Mesenteric fat pad (tissue), 1 donor: ENCODE measurements around the gene TCEANC. TPM values are rescaled to one million over a fixed set of nuclear protein-coding genes. Genes with fewer than 3 reads are reported as not detected.
A peak's percentile ranks its signal among the peaks of the same experiment; 100 is the strongest.
"Not testable (repeated sequence)": the region's sequence is repeated elsewhere in the genome, so short reads cannot be mapped to it uniquely, and the experiment has no call there.

Source experiments
- DNase-seq: peaks from one replicate; pipeline ENCODE4 v3.0.0-alpha.2; 2020; ENCODE audit warnings: low spot score
- long read RNA-seq: library from polyadenylated mRNA; unstranded; transcript quantifications from one replicate; pipeline ENCODE4 v2.0.0, GENCODE V29; 2020
- total RNA-seq: library from RNA; stranded (reverse); fragmentation: NEBNext Ultra II Directional; extraction: Animal tissue kit (Norgen Biotek cat#: 25700); gene quantifications from one replicate; pipeline ENCODE4 v1.2.1, GENCODE V29; 2021
- donor health status: DM: yes; HTN: yes; CAD: no.

The TCEANC gene, protein sequence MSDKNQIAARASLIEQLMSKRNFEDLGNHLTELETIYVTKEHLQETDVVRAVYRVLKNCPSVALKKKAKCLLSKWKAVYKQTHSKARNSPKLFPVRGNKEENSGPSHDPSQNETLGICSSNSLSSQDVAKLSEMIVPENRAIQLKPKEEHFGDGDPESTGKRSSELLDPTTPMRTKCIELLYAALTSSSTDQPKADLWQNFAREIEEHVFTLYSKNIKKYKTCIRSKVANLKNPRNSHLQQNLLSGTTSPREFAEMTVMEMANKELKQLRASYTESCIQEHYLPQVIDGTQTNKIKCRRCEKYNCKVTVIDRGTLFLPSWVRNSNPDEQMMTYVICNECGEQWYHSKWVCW
- total RNA-seq, result 2.9 TPM
- long read RNA-seq, partial matches to known transcripts, result 0 of 2 reads
- long read RNA-seq, other reads (novel, unspliced or antisense), result 2 of 2 reads

DNA sequence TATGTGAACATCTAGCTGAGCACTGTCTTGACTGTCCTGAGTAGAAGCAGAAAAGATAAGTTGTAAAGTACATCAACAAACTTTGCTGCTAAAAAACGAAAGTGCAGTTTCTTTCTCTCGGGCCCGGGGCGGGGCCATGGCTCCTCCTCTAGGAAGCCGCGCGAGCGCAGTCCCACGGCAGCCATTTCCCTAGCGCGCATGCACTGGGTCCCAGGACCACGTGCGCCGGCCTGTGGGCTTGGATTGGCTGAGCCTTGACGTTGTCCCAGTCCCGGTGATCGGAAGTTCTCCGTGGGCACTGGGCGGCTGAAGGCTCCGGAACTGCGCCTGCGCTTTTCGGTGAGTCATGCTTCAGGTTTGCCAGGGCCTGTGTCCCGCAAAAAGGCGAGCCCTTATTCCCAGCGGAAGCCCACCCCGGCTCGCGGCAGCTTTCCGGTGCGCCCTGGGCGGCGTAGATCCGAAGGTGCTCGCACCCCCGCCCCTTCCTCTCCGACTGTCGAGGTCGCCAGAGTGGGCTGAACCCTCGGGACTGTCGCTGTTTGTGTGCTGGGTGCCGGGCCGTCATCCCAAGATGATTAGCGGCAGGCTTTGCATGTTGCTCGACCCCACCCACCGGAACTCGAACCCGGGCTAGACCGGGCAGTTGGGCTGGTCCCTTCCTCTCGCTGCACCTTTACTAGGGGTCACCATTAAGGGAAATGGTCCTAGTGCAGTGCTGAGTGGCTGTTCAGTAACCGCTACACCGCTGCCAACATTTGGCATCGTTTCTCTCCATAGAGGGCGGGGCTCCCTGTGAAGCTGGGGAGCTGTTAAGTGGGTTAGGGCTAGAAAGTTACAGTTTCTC lies at the start of gene TCEANC:
Gene TCEANC (plus strand): TSS at position 292 of the 844 bp plus-strand sequence. CDS start 9,368 bp downstream, outside the sequence.
- DNase-seq, result peak; percentile 98

DNA sequence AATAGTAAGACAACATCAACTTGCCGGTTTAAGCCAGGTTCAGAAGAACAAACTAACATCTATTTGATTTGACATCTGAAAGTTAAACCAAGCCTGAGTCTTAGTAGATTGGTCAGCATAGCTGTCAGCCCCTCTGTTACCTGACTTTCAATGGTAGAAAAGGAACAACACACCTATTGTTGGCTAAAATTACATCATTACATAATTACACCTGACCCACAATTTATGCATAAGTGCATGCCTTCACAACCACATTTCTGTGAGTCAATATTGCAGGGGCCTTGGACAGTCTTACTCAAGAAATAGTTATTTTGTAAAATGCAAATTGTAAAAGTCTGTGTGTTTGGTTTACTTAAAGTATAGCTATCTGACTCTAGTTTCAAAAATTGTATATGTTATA lies 47.3 kb upstream of the TCEANC start:
- DNase-seq, result no peak

DNA sequence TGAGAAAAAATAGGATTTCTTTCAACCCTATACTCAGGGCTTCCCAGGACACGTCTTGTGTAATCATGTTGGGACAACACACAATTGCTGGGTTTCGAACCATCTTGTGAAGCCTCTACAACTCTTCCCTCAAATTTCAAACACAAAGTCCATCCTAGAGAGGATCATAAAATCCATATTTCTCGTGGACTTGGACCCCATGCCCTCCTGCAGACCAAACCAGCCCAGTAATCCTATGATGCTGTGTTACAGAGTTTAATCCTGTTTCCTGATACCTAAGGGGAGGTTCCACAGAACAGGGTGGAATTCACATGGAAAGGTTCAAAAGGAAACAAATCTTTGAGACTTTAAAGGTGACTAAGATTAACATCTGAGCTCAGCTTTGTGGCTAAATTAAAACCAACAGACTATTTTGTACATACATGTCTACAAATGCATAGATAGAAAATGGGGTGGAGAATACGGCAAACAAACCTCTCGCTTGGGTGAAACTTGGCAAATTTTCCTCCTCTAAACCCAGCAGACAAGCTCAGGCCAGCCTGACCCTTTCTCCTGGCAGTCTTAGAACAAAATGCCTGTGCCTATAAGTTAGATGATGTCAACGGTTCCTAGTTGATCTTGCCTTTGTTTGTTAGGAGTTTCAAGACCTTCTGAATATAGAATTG lies 45.5 kb upstream of the TCEANC start:
- no peak for DNase-seq

DNA sequence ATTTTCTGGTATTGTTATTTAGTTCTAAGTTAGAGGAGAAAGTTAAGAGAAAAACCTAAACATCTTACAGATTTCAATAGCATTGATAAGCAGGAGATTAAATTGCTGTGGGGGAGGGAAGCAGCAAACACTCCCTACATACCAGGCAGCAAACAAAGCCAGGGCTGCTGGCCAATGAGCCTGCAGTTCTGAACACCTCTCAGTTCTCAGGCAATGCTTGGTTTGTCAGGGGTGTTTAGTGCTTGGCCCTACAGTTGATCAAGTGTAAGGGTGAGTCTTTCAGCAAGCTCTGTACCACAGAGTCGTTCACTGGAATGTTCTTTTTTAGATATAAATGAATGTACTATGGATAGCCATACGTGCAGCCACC lies 45.0 kb upstream of the TCEANC start:
- no peak for DNase-seq

DNA sequence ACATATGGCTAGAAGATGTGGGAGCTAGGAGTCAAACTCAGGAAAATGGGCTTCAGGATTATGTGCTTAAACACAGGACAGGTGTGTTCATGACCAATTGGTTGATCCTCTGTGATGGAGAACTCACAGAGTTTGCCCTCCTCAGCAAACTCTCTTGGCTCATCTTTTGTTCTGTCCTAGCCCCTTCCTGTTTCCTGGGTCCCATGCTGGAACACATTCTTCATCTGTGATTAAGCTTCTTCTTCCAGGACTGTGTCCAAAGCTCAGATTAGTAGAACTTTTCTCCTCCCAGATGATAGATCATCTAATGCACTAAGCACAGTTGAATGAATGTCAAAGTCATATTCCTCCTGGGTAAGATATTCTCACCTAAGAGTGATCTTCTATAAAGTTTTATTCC lies 38.8 kb upstream of the TCEANC start:
- DNase-seq, result no peak

DNA sequence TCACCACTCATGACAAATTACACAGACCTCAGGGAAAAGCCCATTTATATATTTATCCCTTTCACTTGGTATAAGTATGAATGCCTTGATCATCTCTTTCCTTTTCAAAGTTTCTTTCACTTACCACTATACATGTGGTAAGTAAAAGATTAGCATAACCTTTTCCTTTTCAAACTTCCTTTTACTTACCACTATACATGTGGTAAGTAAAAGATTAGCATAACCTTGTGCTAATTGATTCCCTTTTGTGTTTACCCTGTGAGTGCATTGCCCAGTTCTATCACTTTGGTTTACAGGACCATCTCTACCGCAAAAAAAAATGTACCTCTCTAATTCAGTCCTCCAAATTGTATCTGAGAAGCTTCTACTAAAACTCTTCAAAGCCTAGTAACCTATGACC lies 32.7 kb upstream of the TCEANC start:
- DNase-seq, result no peak

DNA sequence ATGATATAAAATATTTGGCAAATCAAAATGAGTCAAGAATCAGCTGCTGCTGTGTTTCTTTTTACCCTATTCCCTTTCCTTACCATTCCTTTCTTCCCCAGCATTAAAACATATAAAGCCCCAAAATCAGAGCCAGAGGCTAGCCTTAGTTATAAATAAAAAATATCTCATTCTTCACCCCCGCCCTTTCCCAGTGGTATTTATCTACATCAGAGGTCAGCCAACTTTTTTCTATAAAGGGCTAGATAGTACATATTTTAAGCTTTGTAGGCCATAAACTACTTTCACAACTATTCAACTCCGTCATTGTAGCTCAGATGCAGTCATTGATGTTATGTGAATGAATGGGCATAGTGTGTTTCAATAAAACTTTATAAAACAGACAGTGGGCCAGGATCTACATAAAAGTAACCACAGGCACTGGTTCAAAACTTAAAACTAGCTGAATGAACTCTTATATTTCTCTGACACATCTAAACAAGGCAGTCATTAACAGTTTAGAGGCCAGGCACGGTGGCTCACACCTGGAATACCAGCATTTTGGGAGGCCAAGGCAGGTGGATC lies 30.5 kb upstream of the TCEANC start:
- no peak for DNase-seq

DNA sequence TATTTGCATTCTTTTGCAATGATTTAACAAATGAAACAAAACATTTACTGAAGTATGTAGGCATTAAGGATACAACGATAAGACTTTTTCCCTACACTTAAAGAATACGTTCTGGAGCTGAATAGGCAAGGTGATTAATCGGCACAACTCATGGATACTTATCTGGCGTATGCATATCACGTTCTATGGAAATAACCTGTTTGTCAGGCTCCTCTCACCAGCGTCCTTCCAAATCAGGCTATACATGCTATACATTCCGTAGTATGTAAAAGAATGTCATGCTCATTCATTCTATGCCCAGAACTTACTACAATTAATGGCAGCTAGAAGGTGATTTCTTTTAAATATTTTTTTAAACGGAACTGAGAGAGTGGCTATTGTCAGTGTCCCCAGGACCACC lies 25.6 kb upstream of the TCEANC start:
- no peak for DNase-seq

DNA sequence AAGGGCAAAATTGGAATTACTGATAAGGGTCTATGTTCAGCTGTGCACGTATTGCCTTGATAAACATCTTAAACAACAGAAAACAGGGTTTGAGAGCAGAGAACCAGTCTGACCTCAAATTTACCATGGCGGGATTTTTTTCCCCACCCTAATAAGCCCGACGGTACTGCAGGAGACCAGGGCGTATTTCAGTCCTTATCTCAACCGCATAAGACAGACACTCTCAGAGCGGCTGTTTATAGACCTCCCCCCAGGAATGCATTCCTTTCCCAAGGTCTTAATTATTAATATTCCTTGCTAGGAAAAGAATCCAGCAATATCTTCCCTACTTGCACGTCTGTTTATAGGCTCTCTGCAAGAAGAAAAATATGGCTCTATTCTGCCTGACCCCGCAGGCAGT lies 15.7 kb upstream of the TCEANC start:
- DNase-seq, result not testable (repeated sequence)

DNA sequence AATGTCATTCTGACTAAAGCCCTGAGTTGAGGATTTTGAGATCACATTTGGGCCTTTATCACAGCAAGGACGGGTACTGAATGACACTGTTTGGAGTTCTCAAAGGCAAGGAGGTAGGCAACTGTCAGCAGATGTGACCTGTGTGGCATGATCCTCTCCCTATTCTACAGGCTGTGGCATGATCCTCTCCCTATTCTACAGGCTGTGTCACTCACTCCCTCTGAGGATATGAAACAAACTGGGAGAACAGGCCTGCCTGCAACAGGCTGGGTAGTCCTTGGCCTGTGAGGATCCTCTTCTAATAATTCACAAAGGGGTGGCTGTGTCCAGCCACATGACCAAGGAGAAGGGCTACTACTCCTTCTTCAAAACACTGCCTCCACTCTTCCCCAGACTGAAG lies 14.9 kb upstream of the TCEANC start:
- DNase-seq, result no peak

DNA sequence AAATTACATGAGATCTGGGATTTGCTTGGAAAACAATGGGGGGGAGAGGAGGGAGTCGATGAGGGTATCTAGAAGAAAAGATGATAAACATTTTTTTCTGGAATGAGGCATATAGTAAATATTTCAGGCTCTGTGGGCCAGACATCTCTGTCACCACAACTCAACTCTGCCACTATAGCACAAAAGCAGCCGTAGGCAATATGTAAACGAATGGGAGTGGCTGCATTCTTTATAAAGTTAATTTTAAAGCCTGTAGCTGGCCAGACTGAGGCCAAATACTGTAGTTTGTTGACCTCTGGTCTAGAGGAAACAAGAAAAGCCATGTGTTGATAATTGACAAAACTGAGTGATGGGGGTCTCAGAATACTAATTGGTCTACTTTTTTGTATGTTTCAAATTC lies 14.1 kb upstream of the TCEANC start:
- DNase-seq, result no peak

DNA sequence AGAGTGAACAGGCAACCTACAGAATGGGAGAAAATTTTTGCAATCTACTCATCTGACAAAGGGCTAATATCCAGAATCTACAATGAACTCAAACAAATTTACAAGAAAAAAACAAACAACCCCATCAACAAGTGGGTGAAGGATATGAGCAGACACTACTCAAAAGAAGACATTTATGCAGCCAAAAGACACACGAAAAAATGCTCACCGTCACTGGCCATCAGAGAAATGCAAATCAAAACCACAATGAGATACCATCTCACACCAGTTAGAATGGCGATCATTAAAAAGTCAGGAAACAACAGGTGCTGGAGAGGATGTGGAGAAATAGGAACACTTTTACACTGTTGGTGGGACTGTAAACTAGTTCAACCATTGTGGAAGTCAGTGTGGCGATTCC lies 11.3 kb upstream of the TCEANC start:
- DNase-seq, result not testable (repeated sequence)

DNA sequence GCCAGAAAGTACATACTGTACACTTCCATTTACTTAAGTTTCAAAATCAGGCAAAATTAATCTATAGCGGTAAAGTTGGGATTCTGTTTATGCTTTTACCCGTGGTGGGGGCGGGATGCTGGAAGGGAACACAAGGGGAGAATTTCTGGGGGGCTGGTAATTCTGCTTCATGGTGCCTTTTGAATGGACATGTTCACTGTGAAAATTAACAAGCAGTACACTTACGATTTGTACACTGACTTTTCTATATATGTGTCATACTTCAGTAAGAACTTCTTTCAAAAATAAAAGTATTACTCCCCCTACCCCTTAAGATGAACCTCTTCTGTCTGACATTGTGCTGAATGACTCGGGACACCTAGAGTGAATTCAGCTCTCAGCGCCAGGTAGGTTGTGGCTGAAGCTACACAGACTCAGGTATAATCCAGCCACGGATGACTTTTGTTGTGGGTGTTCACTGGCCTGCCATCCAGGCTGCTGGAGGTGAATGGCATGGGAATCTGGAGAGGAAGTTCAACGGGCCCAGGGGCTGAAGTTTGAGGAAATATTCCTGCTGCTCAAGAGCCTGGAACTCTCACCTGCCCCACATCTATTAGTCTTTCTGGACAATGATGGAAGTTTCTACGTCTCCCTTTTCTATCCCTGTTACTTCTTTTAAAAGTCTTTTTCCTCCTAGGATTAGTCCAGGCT lies 7.3 kb upstream of the TCEANC start:
- no peak for DNase-seq

DNA sequence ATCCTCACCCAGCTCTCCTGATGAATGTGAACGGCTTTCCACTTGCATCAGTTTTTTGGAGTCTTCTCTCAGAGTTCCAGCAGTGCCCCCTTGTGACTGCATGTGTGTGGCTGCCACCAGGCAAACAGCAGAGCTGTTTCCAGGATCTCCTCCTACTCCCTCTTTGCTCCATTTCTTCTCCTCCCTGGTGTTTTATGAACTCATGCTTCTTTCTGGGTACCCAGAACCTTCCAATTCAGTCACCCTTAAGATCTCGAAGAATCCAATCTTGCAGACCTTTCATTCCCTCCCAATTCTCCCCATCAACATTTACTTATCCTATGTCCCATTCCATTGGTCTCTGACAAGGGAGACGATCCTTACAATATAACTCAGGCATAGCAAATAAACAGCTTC lies 6.8 kb upstream of the TCEANC start:
- DNase-seq, result no peak

DNA sequence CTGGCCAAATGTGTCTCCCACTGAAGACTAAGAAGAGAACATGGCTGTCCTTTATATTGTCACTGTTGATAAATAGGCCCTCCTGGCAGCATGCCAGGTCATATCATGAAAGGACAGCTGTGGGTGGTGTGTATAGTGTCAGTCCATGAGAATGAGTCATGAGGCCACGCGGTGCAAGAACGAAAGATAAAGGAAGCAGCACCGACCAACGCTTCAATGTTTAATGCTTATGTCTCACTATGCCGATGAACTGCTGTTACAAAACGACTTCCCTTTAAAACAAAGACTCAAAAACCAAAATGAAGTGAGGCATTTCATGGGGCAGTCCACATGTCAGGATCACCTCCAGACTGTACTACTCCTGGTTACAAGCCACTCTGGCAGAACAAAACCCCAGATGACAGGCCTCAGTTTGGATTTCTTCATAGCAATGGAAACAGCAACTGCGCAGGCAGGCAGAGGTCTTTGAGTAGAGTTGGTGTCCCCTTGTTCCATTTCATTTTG lies 5.2 kb upstream of the TCEANC start:
- DNase-seq, result no peak

DNA sequence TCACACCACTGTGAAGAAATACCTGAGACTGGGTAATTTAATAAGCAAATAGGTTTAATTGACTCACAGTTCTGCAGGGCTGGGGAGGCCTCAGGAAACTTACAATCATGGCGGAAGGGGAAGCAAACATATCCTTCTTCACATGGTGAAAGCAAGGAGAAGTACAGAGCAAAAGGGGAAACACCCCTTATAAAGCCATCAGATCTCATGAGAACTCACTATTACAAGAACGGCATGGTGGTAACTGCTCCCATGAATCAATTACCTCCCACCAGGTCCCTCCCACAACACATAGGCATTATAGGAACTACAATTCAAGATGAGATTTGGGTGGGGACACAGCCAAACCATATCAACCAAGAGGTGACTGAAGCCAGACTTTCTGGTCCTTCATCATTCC lies 4.6 kb upstream of the TCEANC start:
- DNase-seq, result not testable (repeated sequence)

DNA sequence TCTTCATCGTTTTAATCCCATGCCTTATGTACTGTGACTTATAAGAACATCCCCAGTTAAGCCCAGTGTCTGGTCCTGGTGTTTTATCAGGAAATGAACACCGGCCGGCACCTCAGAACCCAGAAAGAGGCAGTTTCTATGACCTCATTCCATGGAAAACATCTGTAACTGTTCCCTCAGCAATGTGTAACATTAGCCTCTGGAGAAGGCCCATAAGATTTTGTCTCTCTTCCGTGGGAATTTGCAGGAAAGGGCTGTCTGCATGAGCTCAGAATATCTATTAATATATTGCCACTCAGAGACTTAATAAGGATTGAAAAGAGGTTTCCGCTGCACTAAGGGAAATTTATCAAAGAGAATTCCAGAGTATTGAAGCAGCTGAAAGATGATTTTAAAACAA lies 3.1 kb upstream of the TCEANC start:
- DNase-seq, result no peak

DNA sequence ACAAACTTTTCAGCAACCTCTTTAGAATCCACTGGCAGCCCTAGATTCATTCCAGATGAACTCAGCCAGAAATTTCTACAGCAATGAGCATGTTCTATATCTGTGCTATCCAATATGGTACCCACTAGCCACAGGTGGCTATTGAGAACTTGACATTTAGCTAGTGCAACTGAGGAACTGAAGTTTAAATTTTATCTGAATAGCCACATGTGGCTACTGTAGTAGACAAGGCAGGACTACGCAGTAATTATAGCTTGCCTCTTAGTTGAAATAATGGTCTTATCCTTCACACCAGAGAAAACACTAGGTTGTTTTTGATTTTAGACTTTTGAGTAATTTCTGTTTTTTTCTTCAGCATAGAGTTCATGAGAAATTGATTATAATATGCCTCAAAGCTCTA lies 2.6 kb upstream of the TCEANC start:
- no peak for DNase-seq

DNA sequence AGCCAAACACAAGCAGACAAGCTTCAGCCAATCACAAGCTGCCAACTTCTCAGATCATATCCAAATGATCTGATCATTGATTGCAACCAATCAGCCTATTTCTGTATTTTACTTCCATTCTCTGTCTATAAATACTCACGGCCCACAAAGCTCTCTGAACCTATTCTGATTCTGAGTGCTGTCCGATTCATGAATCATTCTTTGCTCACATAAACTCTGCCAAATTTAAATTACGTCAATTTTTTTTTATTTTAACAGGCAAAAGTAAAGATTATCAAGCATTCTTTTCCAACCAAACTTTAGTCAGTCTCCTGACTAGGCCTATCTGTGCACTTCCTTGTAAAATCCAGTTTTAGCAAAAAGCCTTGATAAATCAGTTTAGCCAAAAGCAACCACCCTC lies 1.8 kb upstream of the TCEANC start:
- DNase-seq, result no peak

DNA sequence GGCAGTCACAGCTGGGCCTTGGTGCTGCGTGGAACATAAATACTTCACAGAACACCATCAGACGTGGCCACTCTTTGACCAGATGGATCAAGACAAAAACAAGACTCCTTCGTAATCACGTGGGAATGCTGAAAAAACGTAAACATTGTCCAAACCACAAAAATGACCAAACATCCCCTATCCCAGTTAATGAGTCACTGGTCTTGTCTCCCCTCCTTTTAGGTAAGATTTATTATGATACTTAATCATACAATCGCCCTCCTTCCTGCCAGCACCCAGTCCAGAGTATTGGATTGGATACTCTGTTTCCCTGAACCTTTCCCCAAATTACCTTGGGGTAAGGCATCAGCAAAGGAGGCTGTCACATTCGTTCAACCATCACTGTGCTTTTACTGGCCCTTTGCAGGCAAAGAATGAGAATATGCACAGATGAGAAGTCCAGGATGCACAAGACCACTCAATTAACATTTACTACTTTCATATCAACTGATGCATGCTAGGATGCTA lies 601 bp upstream of the TCEANC start:
- DNase-seq, result no peak

DNA sequence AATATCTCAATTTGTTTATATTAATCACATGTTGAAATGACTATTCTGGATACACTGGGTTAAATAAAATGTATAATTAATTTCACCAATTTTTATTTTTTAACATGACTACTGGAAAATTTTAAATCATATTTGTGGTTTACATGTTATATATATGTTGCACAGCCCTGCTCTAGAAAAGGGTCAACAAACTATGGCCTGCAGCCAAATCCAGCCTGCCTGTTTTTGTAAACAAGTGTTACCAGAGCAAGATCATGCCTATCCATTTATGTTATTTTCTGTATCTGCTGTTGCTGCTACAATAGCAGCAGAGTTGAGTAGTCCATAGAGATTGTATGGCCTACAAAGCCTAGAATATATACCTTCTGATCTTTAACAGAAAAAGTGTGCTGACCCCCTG lies 1.2 kb downstream of the TCEANC start:
- no peak for DNase-seq
